Natural killer cell treated with Interleukin-12 subunit alpha and Interleukin-12 subunit beta and Interleukin-15 and Interleukin-18, amount 100 ng/mL, for 72 hours (primary cell): ENCODE measurements around the gene SOX18. TPM values are rescaled to one million over a fixed set of nuclear protein-coding genes. Genes with fewer than 3 reads are reported as not detected.

Source experiments
- ATAC-seq, 2 donors: fragments of 150-1000 bp; cut with Tn5 transposase in 1 of 2; sonication (Bioruptor Pico), chemical (Tn5 transposase) in 1 of 2; 2 replicates each; pipeline ENCODE4 v1.10.0; 2021
- DNase-seq: peaks from one replicate; pipeline ENCODE4 v3.0.0; 2022; ENCODE audit warnings: low spot score
- H3K27ac Mint-ChIP-seq, 2 donors: 1 replicate in 1 of 2; 2 replicates in 1 of 2; pipeline ENCODE4 v1.8.0; 2022; ENCODE audit warnings: mixed read lengths in 2 of 2, mild to moderate bottlenecking in 1 of 2, moderate library complexity in 1 of 2
- H3K27me3 Mint-ChIP-seq, 2 donors: 1 replicate in 1 of 2; 2 replicates in 1 of 2; pipeline ENCODE4 v1.8.0; 2022; ENCODE audit warnings: mixed read lengths in 2 of 2
- H3K36me3 Mint-ChIP-seq: one replicate; pipeline ENCODE4 v1.8.0; 2022; ENCODE audit warnings: mixed read lengths
- H3K4me1 Mint-ChIP-seq, 2 donors: 1 replicate in 1 of 2; 2 replicates in 1 of 2; pipeline ENCODE4 v1.8.0; 2022; ENCODE audit warnings: low read depth in 2 of 2, mixed read lengths in 2 of 2, mild to moderate bottlenecking in 1 of 2
- H3K4me3 Mint-ChIP-seq: one replicate; pipeline ENCODE4 v1.8.0; 2022; ENCODE audit warnings: mixed read lengths
- H3K9me3 Mint-ChIP-seq: 2 replicates; pipeline ENCODE4 v1.8.0; 2022; ENCODE audit warnings: mixed read lengths
- total RNA-seq, 2 donors: library from RNA; stranded (reverse); gene quantifications; one replicate each; pipeline ENCODE4 v1.2.3, GENCODE V29; 2022

Gene SOX18
- total RNA-seq, 2 donors from 2014 or later, result not detected

DNA sequence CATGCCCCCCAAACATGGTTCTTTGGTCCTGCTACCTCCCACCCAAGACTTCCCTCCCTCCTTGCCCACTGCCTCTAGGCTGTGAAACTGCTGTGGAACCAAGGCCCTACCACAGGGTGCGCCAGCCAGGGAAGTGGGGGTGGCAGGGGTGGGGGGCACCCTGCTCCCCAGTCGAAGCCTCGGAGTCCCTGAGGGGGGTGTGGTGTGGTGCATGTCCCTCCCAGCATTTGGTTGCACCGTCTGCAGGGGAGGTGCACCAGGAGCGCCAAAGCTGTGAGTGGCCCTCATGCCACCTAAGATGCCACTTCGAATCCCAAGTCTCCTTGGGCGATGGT is 28.1 kb upstream of the SOX18 start:
- H3K4me1 Mint-ChIP-seq, result peaks cover 11 to 19% of the 10 kb centered on the region in 2 donors
- DNase-seq (no peak), ATAC-seq (no peak)
- no peaks in the 10 kb centered on the region for H3K9me3 Mint-ChIP-seq
- H3K27ac Mint-ChIP-seq, result peak overlapping the region; percentile 71 to 84
- H3K4me3 Mint-ChIP-seq, result peak overlapping the region; percentile 82
- no peaks in the 10 kb centered on the region for H3K27me3 Mint-ChIP-seq
- no peaks in the 10 kb centered on the region for H3K36me3 Mint-ChIP-seq

- Mint-ChIP-seq H3K9me3 (no peaks in the 10 kb centered on the region), H3K27ac (peak overlapping the region; percentile 71 to 84), H3K27me3 (no peaks in the 10 kb centered on the region), H3K4me1 (peaks cover 10 to 19% of the 10 kb centered on the region in 2 donors), H3K36me3 (no peaks in the 10 kb centered on the region), H3K4me3 (peak overlapping the region; percentile 82)
- DNase-seq, result no peak
- ATAC-seq, result peak in 1 of 2 donors; percentile 21
These were observed 27.7 kb upstream of the SOX18 start for GRCh38 chr20:64077094-64077493.

DNA sequence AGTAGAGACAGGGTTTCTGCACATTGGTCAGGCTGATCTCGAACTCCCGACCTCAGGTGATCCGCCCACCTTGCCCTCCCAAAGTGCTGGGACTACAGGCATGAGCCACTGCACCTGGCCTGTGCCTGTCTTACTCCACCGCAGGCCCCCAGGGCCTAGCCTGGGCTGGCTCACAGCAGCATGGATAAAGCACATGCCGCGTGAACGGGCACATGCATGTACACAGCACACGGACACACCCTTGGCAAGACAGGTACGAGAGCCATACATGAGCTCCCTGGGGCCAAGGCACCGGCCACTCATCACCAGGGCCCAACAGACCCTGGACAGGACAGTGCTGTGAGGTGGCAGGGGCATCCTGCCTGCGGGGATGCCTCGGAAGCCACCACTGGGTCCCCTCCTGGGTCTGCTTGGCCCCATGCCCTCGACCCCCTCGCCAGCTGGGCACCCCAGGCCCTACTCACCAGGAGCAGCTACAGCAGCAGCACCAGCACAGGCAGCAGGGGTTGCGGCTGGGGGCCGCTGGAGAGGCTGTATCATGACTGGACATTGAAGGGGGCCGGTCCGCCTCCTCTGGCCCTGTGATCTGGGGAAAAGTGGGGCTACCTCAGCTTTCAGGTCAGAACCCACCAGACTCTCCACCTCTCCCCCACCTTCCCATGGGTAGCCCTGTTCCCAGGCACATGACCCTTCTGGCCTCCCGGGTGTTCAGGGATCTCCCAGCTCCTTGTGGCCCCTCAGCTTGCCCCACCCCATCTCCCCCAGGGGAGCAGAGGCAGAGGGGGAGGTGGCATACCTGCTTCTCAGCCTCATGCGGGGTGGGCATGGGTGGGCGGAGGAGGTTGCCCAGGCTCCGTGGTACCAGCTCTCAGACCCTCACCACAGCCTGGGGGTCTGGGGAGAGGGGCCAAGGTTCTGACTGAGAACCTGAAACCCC is 26.9 kb upstream of the SOX18 start:
- Mint-ChIP-seq H3K36me3 (no peaks in the 10 kb centered on the region), H3K27me3 (no peaks in the 10 kb centered on the region), H3K4me1 (peaks cover 5 to 13% of the 10 kb centered on the region in 2 donors), H3K9me3 (no peaks in the 10 kb centered on the region), H3K27ac (peak overlapping the region; percentile 71 to 84), H3K4me3 (no peak overlapping the region)
- DNase-seq (no peak), ATAC-seq (no peak)

DNA sequence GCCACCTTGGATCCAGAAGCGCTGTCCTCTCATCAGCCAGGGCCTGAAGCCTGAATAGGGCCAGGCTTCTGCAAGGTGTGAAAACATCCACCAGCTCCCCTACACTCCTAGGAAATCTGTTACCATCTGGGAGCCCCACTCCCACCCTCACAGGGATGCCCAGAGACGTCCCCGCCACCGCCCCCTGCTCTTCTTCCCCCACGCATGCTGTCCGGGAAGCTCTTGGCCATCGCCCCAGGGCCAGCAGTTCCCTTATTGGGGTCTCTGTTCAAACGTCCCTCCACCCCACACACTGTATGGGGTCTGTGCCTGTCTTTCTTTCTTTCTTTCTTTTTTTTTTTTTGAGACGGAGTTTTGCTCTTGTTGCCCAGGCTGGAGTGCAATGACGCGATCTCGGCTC is 26.1 kb upstream of the SOX18 start:
- ATAC-seq, result no peak
- Mint-ChIP-seq H3K4me1 (peaks cover 5 to 13% of the 10 kb centered on the region in 2 donors), H3K9me3 (no peaks in the 10 kb centered on the region), H3K27me3 (no peaks in the 10 kb centered on the region), H3K4me3 (no peak overlapping the region), H3K27ac (peak overlapping the region in 1 of 2 donors; percentile 23), H3K36me3 (no peaks in the 10 kb centered on the region)
- no peak for DNase-seq

DNA sequence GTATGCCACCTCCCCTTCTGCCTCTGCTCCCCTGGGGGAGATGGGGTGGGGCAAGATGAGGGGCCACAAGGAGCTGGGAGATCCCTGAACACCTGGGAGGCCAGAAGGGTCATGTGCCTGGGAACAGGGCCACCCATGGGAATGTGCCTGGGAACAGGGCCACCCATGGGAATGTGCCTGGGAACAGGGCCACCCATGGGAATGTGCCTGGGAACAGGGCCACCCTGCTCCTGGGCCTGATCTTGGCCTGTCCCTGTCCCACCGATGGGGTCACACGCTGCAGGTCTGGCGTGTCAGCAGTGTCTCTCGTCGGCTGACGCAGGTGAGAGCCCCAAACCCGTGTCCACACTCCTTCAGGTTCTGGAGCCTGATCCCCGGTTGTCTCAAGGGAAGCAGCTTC is 25.5 kb upstream of the SOX18 start:
- H3K4me1 Mint-ChIP-seq, result peaks cover 5 to 11% of the 10 kb centered on the region in 2 donors
- no peaks in the 10 kb centered on the region for H3K27me3 Mint-ChIP-seq
- no peaks in the 10 kb centered on the region for H3K36me3 Mint-ChIP-seq
- H3K9me3 Mint-ChIP-seq, result no peaks in the 10 kb centered on the region
- no peak for ATAC-seq
- DNase-seq, result no peak
- no peak overlapping the region for H3K27ac Mint-ChIP-seq
- H3K4me3 Mint-ChIP-seq, result no peak overlapping the region

- H3K4me1 Mint-ChIP-seq, result peaks cover 5 to 11% of the 10 kb centered on the region in 2 donors
- no peaks in the 10 kb centered on the region for H3K9me3 Mint-ChIP-seq
- no peak for DNase-seq
- H3K4me3 Mint-ChIP-seq, result no peak overlapping the region
- no peak for ATAC-seq
- no peak overlapping the region for H3K27ac Mint-ChIP-seq
- H3K36me3 Mint-ChIP-seq, result no peaks in the 10 kb centered on the region
- no peaks in the 10 kb centered on the region for H3K27me3 Mint-ChIP-seq
These were observed 24.8 kb upstream of the SOX18 start for GRCh38 chr20:64074184-64074789.

DNA sequence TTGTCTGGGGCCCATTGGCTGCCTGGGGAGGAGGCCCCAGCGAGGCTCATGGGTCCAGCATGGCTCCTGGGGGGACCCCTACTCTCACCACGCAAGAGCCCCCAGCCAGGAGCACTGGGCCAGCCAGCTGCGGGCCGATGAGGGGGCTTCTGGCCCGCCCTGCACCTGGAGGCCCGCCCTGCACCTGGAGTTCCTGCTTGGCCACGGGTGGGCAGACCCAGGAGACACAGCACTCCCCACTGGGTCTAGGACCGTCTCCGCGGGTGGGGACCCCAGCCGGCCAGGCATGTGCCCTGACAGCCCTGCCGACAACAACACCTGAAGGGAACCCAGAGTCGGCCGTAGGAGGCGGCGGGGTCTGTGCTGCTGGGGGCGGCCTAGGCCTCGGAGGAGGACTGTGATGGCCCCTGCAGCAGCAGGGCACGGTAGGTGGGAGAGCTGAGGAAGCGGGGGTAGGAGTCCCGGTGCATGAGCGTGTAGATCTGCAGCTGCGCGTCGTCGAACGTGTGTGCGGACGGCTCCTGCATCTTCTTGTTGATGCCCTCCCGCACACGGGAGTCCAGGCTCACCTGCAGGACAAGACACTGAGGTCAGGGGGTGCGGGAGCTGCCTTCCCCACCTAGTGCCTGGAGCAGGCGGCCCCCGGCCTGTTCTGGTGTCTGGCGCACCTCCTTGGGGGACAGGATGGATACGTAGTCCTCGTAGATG is 24.2 kb upstream of the SOX18 start:
- no peaks in the 10 kb centered on the region for H3K27me3 Mint-ChIP-seq
- no peak overlapping the region for H3K27ac Mint-ChIP-seq
- H3K9me3 Mint-ChIP-seq, result no peaks in the 10 kb centered on the region
- no peaks in the 10 kb centered on the region for H3K36me3 Mint-ChIP-seq
- H3K4me1 Mint-ChIP-seq, result peaks cover 5 to 7% of the 10 kb centered on the region in 2 donors
- no peak overlapping the region for H3K4me3 Mint-ChIP-seq
- ATAC-seq, result no peak
- no peak for DNase-seq

DNA sequence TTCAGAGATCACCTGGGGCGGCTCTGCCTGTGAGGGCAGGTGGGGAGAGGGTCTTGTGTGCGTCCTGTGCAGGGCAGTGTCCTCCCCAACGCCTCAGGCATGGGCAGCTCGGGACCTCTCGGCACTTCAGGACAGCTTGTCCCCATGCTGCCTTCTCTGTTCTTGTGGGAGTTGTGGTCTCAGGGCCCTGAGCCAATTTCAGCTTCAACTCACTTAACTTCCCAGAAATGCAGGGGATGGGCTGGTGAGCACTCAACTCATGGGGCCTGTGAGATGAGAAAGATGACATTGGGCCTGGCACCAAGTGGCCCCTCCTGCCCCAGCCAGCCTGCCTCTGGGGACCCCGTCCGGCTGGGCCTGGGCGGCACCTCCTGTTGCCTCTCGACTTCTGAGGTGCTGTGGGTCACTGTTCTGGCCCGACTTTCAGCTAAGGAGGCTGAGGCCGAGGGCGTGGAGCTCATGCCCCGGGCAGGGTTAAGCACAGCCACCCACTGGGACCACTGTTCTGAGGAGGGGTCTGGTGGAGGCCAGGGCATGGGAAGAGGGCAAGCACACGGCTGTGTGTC is 23.1 kb upstream of the SOX18 start:
- Mint-ChIP-seq H3K4me3 (no peak overlapping the region), H3K27me3 (no peaks in the 10 kb centered on the region), H3K27ac (peak overlapping the region in 1 of 2 donors; percentile 66), H3K4me1 (peaks cover under 1 to 7% of the 10 kb centered on the region in 2 donors), H3K36me3 (no peaks in the 10 kb centered on the region), H3K9me3 (no peaks in the 10 kb centered on the region)
- ATAC-seq (no peak), DNase-seq (no peak)

GRCh38 chr20:64071341-64072332 is 22.2 kb upstream of the SOX18 start:
- Mint-ChIP-seq H3K36me3 (no peaks in the 10 kb centered on the region), H3K4me1 (peaks cover 8 to 12% of the 10 kb centered on the region in 2 donors), H3K27ac (peak overlapping the region in 1 of 2 donors; percentile 66)

DNA sequence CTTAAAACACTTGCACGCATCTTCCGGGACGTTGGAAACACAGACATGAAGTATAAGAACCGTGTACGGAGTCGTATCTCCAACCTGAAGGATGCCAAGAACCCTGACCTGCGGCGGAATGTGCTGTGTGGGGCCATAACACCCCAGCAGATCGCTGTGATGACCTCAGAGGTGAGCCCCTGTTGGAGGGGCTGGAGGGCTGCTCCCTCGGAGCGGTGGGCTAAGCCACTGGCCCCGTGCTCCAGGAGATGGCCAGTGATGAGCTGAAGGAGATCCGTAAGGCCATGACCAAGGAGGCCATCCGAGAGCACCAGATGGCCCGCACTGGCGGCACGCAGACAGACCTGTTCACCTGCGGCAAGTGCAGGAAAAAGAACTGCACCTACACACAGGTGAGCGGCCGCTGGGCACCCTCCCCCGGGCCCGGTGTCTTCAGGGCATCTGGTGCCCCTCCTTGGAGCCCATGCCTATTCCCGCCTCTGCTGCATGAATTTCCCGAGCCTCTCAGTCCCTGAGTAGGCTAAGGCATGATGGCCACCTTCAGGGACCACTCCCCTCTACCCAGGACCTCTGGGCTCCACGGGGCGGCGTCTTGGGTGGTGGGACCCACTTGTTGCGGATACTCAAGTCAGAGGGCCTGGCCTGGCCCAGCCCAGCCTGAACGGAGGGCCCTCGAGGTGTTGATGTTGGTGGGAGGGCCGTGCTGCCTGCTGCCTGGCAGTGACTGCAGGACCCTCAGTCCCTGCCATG is 21.0 kb upstream of the SOX18 start:
- no peak overlapping the region for H3K27ac Mint-ChIP-seq
- H3K36me3 Mint-ChIP-seq, result no peaks in the 10 kb centered on the region
- H3K27me3 Mint-ChIP-seq, result no peaks in the 10 kb centered on the region
- ATAC-seq (no peak), DNase-seq (no peak)
- peaks cover 18 to 22% of the 10 kb centered on the region in 2 donors for H3K4me1 Mint-ChIP-seq
- no peaks in the 10 kb centered on the region for H3K9me3 Mint-ChIP-seq
- H3K4me3 Mint-ChIP-seq, result no peak overlapping the region

More at GRCh38 chr20:64071341-64072332, 22.2 kb upstream of the SOX18 start:
- no peaks in the 10 kb centered on the region for H3K9me3 Mint-ChIP-seq
- no peak for DNase-seq
- ATAC-seq, result no peak
- no peak overlapping the region for H3K4me3 Mint-ChIP-seq
- no peaks in the 10 kb centered on the region for H3K27me3 Mint-ChIP-seq

- H3K4me3 Mint-ChIP-seq, result no peak overlapping the region
- no peaks in the 10 kb centered on the region for H3K36me3 Mint-ChIP-seq
- no peak overlapping the region for H3K27ac Mint-ChIP-seq
- peaks cover 24 to 26% of the 10 kb centered on the region in 2 donors for H3K4me1 Mint-ChIP-seq
- ATAC-seq, result no peak
- DNase-seq, result no peak
- H3K9me3 Mint-ChIP-seq, result no peaks in the 10 kb centered on the region
- no peaks in the 10 kb centered on the region for H3K27me3 Mint-ChIP-seq
These were observed 20.3 kb upstream of the SOX18 start for GRCh38 chr20:64069614-64070243.

- H3K27ac Mint-ChIP-seq, result no peak overlapping the region
- ATAC-seq (no peak), DNase-seq (no peak)
- no peaks in the 10 kb centered on the region for H3K9me3 Mint-ChIP-seq
- H3K27me3 Mint-ChIP-seq, result no peaks in the 10 kb centered on the region
- H3K4me3 Mint-ChIP-seq, result no peak overlapping the region
- H3K36me3 Mint-ChIP-seq, result no peaks in the 10 kb centered on the region
- H3K4me1 Mint-ChIP-seq, result peaks cover 29 to 30% of the 10 kb centered on the region in 2 donors
These were observed 19.8 kb upstream of the SOX18 start for GRCh38 chr20:64069209-64069613.
